ENCODE results near the gene UTS2.
A peak's percentile ranks its signal among the peaks of the same experiment; 100 is the strongest.

The UTS2 gene

GRCh38 chr1:7813677-7814373, 39.0 kb downstream of the UTS2 start:
- DNase-seq (ENCODE audit: low read depth in 2 of 3, low spot score in 1 of 3) = no peak

- DNase-seq (ENCODE audit: low read depth in 2 of 3, low spot score in 1 of 3) = no peak
Observed at GRCh38 chr1:7811476-7811875, 41.4 kb downstream of the UTS2 start.

- peak in 2 of 3 donors; percentile 8 to 17 for DNase-seq (ENCODE audit: low read depth in 2 of 3, low spot score in 1 of 3)
Observed at GRCh38 chr1:7810395-7810794, 42.5 kb downstream of the UTS2 start.

GRCh38 chr1:7809742-7810141, 43.1 kb downstream of the UTS2 start:
- DNase-seq (ENCODE audit: low read depth in 2 of 3, low spot score in 1 of 3) = no peak

- no peak for DNase-seq (ENCODE audit: low read depth in 2 of 3, low spot score in 1 of 3)
Observed at GRCh38 chr1:7808253-7808844, 44.5 kb downstream of the UTS2 start.

GRCh38 chr1:7805460-7805859, 47.4 kb downstream of the UTS2 start:
- DNase-seq (ENCODE audit: low read depth in 2 of 3, low spot score in 1 of 3) = no peak

Measured in stimulated activated CD4-positive, alpha-beta T cell treated with anti-CD3 and anti-CD28 coated beads, Interleukin-12 subunit alpha, Interleukin-12 subunit beta, amount 100 ng/mL, for 48 hours (primary cell).